RWPE1 (cell line): ENCODE results near the gene NUDT21.

ENCODE experiments used
- CTCF ChIA-PET: fragments of 350-600 bp; sonication (Branson Sonifier 250); formaldehyde crosslinking; extraction: SDS; loops from one replicate; lab custom pipeline; 2021; lab: Yijun Ruan, JAX
- POLR2A ChIA-PET: fragments of 400-600 bp; formaldehyde crosslinking; extraction: SDS; loops from one replicate; lab custom pipeline; 2020; ENCODE audit warnings: antibody characterized with exemption; ENCODE audit not compliant: low non-redundant PET; lab: Yijun Ruan, JAX
- DNase-seq: peaks from one replicate; pipeline ENCODE4 v3.0.0; 2012; ENCODE audit warnings: low spot score
- H3K27ac ChIP-seq: fragments of 450-650 bp; 2 replicates; pipeline ENCODE4 v1.5.1; 2017
- CTCF ChIP-seq: fragments of 450-650 bp; conservative IDR thresholded peaks from 2 replicates; pipeline ENCODE4 v1.5.1; 2017; ENCODE audit warnings: low read depth, mild to moderate bottlenecking

Gene NUDT21

DNA sequence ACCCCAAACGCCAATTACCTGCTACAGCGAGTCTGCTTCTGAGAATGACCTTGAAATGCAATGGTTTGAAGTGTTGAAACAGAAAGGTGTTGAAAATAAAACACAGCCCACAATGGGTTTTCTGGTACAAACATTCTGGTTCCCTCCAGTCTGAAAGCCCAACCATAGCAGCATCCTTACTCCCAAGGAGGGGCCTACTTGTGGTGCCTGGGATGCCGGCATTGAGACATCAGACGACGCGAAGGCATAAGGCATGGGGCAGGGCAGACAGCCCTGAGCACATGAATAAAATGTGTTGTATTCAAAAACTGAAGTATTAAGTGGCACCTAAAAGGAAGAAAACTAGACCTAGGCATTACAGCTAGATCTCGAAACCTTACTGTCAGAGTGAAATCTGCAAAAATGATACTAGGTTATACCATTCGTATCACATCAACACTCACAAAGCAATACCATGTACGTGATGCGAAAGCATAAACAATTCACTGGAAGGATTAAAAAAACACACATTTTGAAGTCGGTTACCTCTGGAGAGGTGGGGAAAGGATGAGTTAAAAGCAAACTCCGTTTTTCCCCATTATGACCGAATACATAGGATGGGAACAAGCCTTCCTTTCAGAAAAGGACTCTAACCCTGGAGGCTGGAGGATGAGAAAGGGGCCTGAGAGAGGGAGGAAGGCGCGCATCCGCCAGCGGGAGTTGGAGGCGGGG, 702 bp downstream of the NUDT21 start:
- ChIA-PET POLR2A (no interaction called here), CTCF (interaction anchor here (0.5 kb wide), 1 partner anchor 396 kb away, joined by 3 read pairs; no protein-coding TSS in a partner anchor)
- TF ChIP-seq CTCF: no peak
- peak overlapping the region; percentile 86 for H3K27ac ChIP-seq
- peak; percentile 41 for DNase-seq

- no peak overlapping the region for H3K27ac ChIP-seq
- ChIA-PET POLR2A (interaction anchor here (0.6 kb wide), 1 partner anchor 346 kb away, joined by 3 read pairs; no protein-coding TSS in a partner anchor), CTCF (no interaction called here)
- no peak for TF ChIP-seq CTCF
- no peak for DNase-seq
Observed at GRCh38 chr16:56448005-56448404, 3.1 kb downstream of the NUDT21 start.

DNA sequence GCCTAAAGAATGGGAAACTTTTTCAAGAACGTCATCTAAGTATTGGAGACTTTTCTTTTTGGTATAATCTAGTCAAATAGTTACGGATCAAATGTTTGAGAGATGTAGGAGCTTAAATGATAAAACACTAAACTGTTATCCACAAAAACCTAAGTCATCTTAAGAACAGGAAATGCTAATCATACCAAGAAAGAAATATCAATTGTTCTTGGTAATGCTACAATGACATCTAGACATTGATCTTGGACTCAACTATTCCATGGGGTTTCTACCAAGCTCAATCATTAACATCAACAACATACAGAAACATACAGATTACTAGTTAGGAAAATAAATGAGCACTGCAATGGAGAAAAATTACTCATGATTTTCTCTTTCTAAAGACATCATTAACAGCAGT, 3.8 kb downstream of the NUDT21 start:
- CTCF ChIA-PET: no interaction called here
- DNase-seq: no peak
- no peak overlapping the region for H3K27ac ChIP-seq
- no peak for TF ChIP-seq CTCF
- POLR2A ChIA-PET: no interaction called here

- CTCF ChIA-PET: no interaction called here
Observed at GRCh38 chr16:56438038-56438437, 13.1 kb downstream of the NUDT21 start.

GRCh38 chr16:56436258-56436657, 14.9 kb downstream of the NUDT21 start:
- TF ChIP-seq CTCF: no peak
- no peak overlapping the region for H3K27ac ChIP-seq
- CTCF ChIA-PET: interaction anchor here (0.7 kb wide), 1 partner anchor 231 kb away, joined by 3 read pairs; no protein-coding TSS in a partner anchor
- no peak for DNase-seq
- POLR2A ChIA-PET: no interaction called here

More at GRCh38 chr16:56438038-56438437, 13.1 kb downstream of the NUDT21 start:
- POLR2A ChIA-PET: no interaction called here
- DNase-seq: no peak
- H3K27ac ChIP-seq: no peak overlapping the region
- no peak for TF ChIP-seq CTCF

GRCh38 chr16:56428091-56428490, 23.0 kb downstream of the NUDT21 start:
- TF ChIP-seq CTCF: no peak
- POLR2A ChIA-PET: no interaction called here

More at GRCh38 chr16:56428091-56428490, 23.0 kb downstream of the NUDT21 start:
- H3K27ac ChIP-seq: no peak overlapping the region
- CTCF ChIA-PET: interaction anchor here (0.7 kb wide), 1 partner anchor 301 kb away, joined by 3 read pairs; no protein-coding TSS in a partner anchor
- no peak for DNase-seq
